ENCODE measurements around the gene IMPA2.

Gene IMPA2

GRCh38 chr18:11980163-11980493 lies 1.2 kb upstream of the IMPA2 start:
- no peak for TF ChIP-seq GATA2 (IDR thresholded peaks at IDR 0.05; ENCODE audit: low read depth, low read length)
- no peak for TF ChIP-seq GATA3 (IDR thresholded peaks at IDR 0.05; ENCODE audit: low read depth, low read length)

- TF ChIP-seq GATA3 (IDR thresholded peaks at IDR 0.05; ENCODE audit: low read depth, low read length) (no peak), GATA2 (IDR thresholded peaks at IDR 0.05; ENCODE audit: low read depth, low read length) (no peak)
Measured at GRCh38 chr18:11980494-11981191, 664 bp upstream of the IMPA2 start.

DNA sequence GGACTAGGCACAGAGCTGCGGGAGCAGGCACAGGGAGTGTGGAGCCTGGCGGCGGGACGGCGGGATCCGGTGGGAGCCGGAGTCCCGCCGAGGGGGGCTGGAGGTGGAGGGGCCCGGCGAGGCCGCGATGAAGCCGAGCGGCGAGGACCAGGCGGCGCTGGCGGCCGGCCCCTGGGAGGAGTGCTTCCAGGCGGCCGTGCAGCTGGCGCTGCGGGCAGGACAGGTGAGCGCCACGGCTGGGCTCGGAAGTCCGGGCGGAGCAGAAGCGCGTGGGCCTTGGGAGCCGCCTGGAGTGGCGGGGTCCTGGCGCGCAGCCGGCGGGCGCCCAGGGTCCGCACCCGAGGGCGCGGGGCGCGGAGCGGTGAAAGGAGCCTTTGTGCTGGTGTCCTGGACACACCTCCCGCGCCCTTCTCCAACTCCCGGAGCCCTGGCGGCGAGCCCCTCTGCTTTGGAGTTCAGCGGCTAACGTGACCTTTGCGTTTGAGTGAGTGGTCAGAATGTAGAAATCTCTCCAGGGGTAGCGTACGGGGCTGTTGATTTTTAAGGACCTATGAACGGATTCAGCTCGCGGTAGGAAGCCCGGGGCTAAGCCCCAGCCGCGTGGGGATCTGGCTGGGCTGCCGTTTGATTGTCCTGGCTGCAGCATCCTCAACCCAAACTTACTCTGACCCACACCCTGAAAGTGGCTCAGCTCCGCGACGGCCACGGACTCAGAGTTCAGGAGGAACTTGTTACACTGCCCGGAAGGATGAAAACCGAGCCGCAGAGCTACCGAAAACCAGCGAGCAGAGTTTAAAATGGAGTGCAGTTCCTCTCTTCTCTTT lies 448 bp downstream of the IMPA2 start:
- TF ChIP-seq GATA3 (IDR thresholded peaks at IDR 0.05; ENCODE audit: low read depth, low read length) (no peak), GATA2 (IDR thresholded peaks at IDR 0.05; ENCODE audit: low read depth, low read length) (no peak)

- TF ChIP-seq GATA3 (IDR thresholded peaks at IDR 0.05; ENCODE audit: low read depth, low read length) = no peak
Measured at GRCh38 chr18:11982981-11983380, 1.7 kb downstream of the IMPA2 start.

DNA sequence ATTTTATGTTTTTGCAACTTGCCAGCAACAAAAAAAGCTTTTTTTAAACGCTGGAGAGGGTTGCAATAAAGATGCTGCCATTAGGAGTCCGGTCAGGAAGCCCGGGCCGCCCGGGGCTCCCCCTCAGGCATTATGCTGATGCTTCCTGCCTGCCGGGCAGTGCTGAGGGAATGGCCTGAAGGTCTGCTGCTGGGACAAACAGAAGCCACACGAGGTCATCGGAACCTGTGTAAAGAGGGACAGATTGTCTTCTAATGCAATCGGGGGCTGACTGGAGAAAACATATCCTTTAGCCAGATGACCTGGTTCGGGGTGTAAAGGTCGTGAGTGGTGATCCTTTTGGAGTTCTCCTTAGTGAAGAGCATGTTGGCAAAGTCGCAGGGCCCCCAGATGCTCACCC lies 2.3 kb downstream of the IMPA2 start:
- TF ChIP-seq GATA3 (IDR thresholded peaks at IDR 0.05; ENCODE audit: low read depth, low read length) (no peak), GATA2 (IDR thresholded peaks at IDR 0.05; ENCODE audit: low read depth, low read length) (no peak)

DNA sequence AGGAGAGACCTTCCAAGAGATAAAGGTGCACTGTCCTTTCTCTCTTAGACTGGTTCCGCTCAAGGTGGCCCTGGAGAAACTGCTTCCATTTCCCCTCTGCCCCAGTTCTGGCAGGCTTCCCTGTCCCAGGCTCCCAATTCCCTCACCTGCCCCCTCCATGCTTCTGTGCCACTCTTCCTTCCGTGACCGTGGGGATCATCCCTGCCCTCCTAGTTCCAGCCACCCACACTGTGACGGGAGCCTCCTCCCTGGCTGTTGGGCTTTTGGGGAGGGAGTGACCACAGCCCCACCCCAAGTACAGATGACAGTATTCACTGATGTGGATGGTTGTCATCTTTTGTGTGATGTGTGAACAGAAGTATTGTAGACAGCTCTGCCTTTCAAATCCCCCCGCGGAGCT lies 2.8 kb downstream of the IMPA2 start:
- TF ChIP-seq GATA3 (IDR thresholded peaks at IDR 0.05; ENCODE audit: low read depth, low read length) (no peak), GATA2 (IDR thresholded peaks at IDR 0.05; ENCODE audit: low read depth, low read length) (no peak)

DNA sequence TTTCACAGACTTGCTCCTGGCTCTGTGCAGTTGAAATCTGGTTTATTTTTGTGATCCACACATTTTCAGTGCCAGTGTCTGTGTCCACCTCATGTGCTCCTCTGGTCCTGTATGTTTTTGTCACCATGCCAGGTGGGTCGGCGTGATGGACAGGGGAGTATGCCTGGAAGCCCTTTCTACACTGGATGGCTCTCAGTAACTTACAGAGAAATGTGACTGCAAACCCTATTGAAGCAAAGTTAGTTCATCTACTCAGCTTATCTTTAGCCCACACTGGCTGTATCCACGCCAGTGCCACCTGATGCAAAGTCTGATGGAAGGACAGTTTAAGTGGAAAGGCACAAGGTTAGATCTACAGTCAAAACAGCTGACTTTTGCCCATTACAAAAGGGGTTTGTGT lies 4.3 kb downstream of the IMPA2 start:
- TF ChIP-seq GATA3 (IDR thresholded peaks at IDR 0.05; ENCODE audit: low read depth, low read length) (no peak), GATA2 (IDR thresholded peaks at IDR 0.05; ENCODE audit: low read depth, low read length) (no peak)

- no peak for TF ChIP-seq GATA2 (IDR thresholded peaks at IDR 0.05; ENCODE audit: low read depth, low read length)
- TF ChIP-seq GATA3 (IDR thresholded peaks at IDR 0.05; ENCODE audit: low read depth, low read length) = no peak
Measured at GRCh38 chr18:11986061-11986460, 4.8 kb downstream of the IMPA2 start.

GRCh38 chr18:11987527-11987926 lies 6.2 kb downstream of the IMPA2 start:
- TF ChIP-seq GATA2 (IDR thresholded peaks at IDR 0.05; ENCODE audit: low read depth, low read length) (no peak), GATA3 (IDR thresholded peaks at IDR 0.05; ENCODE audit: low read depth, low read length) (no peak)

- TF ChIP-seq GATA2 (IDR thresholded peaks at IDR 0.05; ENCODE audit: low read depth, low read length) (no peak), GATA3 (IDR thresholded peaks at IDR 0.05; ENCODE audit: low read depth, low read length) (no peak)
Measured at GRCh38 chr18:11989174-11989573, 7.9 kb downstream of the IMPA2 start.

- no peak for TF ChIP-seq GATA2 (IDR thresholded peaks at IDR 0.05; ENCODE audit: low read depth, low read length)
- no peak for TF ChIP-seq GATA3 (IDR thresholded peaks at IDR 0.05; ENCODE audit: low read depth, low read length)
Measured at GRCh38 chr18:11989966-11990380, 8.7 kb downstream of the IMPA2 start.

GRCh38 chr18:11990539-11990938 lies 9.2 kb downstream of the IMPA2 start:
- TF ChIP-seq GATA2 (IDR thresholded peaks at IDR 0.05; ENCODE audit: low read depth, low read length) (no peak), GATA3 (IDR thresholded peaks at IDR 0.05; ENCODE audit: low read depth, low read length) (no peak)

- TF ChIP-seq GATA2 (IDR thresholded peaks at IDR 0.05; ENCODE audit: low read depth, low read length) = no peak
Measured at GRCh38 chr18:11991021-11991795, 9.9 kb downstream of the IMPA2 start.

- TF ChIP-seq GATA3 (IDR thresholded peaks at IDR 0.05; ENCODE audit: low read depth, low read length) = no peak
- no peak for TF ChIP-seq GATA2 (IDR thresholded peaks at IDR 0.05; ENCODE audit: low read depth, low read length)
Measured at GRCh38 chr18:11992096-11992790, 10.9 kb downstream of the IMPA2 start.

Measured in SH-SY5Y (cell line).